Coronary artery (tissue), 2 donors: ENCODE measurements around the gene DLG5.

Experiments used
- DNase-seq: peaks from one replicate; pipeline ENCODE4 v3.0.0-alpha.2; 2017; ENCODE audit warnings: low spot score
- H3K27ac ChIP-seq, 2 donors: fragments of 200-600 bp; sonication (generic); one replicate each; pipeline ENCODE4 v1.5.1; 2016 to 2019
- H3K4me3 ChIP-seq: fragments of 200-600 bp; sonication (generic); 2 replicates; pipeline ENCODE4 v1.5.1; 2016; ENCODE audit warnings: mild to moderate bottlenecking, moderate library complexity
- TF ChIP-seq, protein P1 (sequence below): fragments of 200-600 bp; sonication (generic); IDR thresholded peaks from one replicate; pipeline ENCODE4 v1.5.1; 2019; ENCODE audit warnings: antibody characterized with exemption

Gene DLG5

DNA sequence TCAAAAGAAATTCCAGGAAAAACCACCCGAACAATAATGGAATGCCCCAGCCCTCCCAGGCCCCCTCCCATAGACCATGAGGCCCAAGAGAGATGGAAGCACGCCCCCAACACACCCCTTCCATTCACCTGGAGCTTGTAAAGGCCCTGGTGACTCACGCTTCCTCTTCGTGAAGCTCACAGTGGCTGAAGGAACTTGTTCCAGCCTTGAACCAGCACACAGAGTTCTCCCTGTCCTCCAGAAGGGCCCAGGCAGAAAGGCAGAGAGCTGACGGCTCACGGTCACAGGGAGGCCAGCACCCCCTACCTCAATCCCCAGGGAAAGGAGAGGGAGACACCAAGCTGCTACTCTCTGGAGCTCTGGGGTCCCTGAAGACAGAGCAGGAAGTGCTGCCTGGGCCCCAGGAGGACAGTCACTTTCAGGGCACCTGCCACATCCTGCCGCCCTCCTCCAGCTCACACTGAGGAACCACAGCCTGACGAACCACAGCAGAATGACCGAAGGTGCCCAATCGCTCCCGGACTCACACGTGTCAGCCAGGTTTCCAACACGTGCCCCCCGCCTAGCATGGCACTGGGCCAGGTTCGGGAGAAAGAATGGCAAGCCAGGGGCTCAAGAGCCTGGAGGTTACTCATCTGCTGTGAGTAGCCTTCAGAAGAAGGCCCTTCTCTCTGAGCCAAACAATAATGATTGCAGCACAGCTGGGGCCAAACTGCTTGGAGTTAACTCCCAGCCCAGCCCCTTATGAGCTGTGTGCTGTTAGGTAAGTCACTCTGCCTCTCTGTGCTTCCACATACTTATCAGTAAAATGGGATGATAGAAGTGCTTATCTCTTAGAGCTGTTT lies 52.8 kb downstream of the DLG5 start:
- TF ChIP-seq, protein P1, sequence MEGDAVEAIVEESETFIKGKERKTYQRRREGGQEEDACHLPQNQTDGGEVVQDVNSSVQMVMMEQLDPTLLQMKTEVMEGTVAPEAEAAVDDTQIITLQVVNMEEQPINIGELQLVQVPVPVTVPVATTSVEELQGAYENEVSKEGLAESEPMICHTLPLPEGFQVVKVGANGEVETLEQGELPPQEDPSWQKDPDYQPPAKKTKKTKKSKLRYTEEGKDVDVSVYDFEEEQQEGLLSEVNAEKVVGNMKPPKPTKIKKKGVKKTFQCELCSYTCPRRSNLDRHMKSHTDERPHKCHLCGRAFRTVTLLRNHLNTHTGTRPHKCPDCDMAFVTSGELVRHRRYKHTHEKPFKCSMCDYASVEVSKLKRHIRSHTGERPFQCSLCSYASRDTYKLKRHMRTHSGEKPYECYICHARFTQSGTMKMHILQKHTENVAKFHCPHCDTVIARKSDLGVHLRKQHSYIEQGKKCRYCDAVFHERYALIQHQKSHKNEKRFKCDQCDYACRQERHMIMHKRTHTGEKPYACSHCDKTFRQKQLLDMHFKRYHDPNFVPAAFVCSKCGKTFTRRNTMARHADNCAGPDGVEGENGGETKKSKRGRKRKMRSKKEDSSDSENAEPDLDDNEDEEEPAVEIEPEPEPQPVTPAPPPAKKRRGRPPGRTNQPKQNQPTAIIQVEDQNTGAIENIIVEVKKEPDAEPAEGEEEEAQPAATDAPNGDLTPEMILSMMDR = no peak
- H3K4me3 ChIP-seq = no peak overlapping the region
- no peak for DNase-seq
- H3K27ac ChIP-seq = peak overlapping the region in 1 of 2 donors; percentile 26

DNA sequence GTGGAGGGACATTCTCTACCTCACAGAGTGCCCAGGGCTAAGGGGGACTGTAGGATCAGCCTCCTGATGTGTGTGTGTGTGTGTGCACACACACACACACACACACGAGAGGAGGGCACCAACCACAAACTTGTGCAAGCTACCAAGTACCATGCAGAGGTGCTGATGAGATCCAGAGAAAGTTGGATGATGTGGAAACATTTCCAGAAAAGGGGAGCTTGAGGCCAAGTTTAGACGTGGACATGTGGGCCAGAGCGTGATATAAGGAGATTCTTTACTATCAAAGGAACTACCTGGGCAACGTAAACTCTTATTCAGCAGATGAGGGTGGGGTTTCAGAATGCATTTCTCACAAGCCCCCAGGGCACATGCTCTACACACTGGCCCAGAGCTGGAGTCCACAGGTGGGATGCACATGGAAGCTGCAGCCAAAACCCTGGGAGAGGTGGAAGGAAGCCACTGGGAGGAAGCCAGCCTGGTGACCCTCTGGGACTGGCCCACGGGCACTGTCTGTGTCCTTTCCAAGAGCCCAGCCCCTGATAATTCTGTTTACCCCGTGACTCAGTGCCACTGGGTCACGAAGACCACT lies 53.5 kb downstream of the DLG5 start:
- no peak for DNase-seq
- no peak overlapping the region for H3K27ac ChIP-seq
- TF ChIP-seq, protein P1 = no peak
- H3K4me3 ChIP-seq = no peak overlapping the region

DNA sequence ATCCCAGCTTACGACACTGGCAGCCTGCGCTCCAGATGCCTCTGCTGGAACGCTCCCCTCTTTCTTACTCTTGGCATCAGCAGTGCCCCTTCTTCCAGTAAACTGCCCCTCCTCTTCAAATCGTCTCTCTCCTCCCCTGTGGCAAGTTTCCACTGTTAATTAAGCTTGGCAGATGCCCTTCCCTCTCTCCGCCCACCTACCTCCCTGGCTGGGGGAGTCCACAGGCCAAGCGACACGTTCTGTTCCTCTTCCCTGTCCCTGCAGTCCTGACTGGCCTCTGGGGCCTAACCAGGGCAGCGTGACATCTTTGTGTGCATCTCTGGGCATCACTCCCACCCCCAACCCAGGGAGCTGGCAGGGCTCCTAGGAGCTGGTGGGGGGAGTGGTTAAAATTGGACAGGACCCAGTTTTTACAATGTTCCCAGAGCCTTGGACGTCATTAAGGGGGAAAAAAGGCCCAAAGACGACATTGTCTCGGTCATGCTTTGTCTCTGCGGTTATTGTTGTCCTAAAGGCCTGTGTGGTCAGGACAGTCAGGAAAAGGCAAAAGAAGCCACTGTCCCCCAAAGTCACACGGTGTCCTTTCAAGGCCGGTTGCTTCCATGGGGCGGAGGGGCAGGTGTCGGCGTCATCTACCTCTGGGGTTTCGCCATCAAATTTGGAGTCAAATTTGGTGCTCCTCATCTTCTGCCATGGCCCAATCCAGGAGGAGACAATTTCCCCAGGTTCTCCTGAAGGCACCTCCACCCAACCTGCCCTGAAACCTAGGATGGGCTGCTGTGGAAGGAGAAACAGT lies 54.2 kb downstream of the DLG5 start:
- Histone ChIP-seq H3K4me3 (no peak overlapping the region), H3K27ac (no peak overlapping the region)
- DNase-seq = no peak
- TF ChIP-seq, protein P1 = no peak

DNA sequence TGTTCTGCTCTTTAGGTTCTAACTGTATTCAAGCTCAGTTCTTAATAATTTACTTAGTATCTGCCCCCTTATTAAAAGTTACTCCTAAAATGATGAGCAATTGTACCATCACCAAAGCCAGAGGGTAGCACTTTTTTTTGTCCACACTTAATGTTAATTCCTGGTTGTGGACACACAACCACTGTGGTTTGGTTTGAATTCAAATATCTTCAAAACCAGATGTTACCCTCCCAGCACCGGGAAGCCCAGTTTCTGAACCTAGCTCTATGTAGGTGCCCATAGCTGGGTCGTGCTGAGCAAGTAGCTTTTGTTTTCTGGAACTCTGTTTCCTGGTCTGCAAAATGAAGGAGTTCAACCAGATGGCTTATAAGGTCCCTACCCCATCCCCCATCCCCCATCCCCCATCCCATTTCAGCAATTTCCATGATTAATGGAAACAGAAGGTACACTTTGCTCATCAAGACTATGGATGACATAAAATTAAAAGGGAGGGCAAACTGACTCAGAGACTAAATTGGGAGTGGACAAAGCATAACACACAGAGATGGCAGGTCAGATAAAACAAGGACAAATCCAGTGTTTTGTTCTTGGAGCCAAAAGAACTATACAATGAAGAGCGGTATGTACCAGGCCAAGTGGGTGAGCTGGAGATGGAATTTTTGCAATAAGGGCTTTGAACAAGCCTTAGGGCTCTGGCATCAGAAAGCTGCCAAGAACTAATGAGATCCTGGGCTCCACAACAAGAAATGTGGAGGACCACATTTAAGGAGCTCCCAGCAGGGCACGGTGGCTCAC lies 56.7 kb downstream of the DLG5 start:
- TF ChIP-seq, protein P1 = no peak
- no peak overlapping the region for H3K27ac ChIP-seq
- no peak overlapping the region for H3K4me3 ChIP-seq
- no peak for DNase-seq

DNA sequence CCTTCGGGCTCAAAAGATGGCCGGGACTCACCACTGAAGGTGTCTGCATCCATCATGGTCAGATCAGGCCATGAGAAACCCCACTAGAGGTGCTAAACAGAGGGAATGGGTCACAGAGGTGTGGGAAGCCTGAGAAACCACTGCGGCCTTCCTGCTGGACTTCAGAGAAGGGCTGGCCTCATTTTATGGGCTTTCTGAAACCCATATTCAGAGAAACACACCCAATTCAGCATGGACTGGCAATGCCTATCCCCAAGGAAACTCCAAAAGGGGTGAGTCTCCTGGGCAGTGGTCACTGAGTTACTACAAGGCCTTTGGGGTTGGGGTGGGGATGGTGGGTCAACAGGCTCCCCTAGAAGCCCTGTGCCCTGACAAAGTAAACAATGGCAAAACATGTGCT lies 58.0 kb downstream of the DLG5 start:
- no peak for DNase-seq
- no peak overlapping the region for H3K27ac ChIP-seq
- no peak overlapping the region for H3K4me3 ChIP-seq
- TF ChIP-seq, protein P1 = no peak

DNA sequence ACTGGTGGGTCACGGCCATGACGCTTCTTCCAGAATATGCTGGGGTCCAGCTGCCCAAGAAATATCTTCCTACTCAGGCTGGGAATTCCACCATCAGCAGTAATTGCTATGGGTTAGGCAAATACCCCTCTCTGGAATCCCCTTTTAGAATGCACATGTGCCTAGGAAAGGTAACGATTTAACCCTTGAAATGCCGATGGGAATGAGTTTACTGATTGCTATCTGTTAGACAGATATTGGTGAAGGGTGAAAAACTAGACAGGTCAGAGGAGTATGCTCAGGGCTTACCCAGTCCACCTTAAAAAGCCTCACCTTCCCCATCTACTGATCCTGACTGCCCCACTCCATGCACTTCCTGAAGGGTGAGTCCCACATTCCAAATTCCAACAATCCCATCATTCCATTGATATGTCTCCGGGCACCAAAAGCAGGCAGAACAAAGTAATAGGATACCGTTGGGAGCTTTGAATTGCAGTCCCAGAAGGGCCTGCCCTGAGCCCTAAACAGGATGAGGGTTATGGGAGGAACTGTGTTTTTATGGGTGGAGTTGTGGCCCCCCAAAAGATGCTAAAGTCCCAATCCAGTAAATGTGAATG lies 59.3 kb downstream of the DLG5 start:
- no peak for DNase-seq
- no peak overlapping the region for H3K4me3 ChIP-seq
- TF ChIP-seq, protein P1 = no peak
- H3K27ac ChIP-seq = no peak overlapping the region
